HCT116 (cell line): ENCODE data around the gene TTBK1.

ENCODE experiments used
- CTCF ChIP-seq, 3 experiments: fragments of 200-600 bp in 1 of 3; sonication (generic) in 1 of 3; IDR thresholded peaks in 2 of 3; conservative IDR thresholded peaks in 1 of 3; 2 replicates each; pipeline ENCODE4 v1.5.1; 2012 to 2017; ENCODE audit warnings: low read depth in 2 of 3, low read length in 2 of 3, antibody characterized with exemption in 1 of 3, borderline replicate concordance in 1 of 3, control low read depth in 1 of 3, mild to moderate bottlenecking in 1 of 3, mixed read lengths in 1 of 3, mixed run types in 1 of 3, moderate library complexity in 1 of 3; ENCODE audit not compliant: insufficient read depth in 1 of 3
- TCF7L2 ChIP-seq: IDR thresholded peaks from 2 replicates; pipeline ENCODE4 v1.7.0; 2011; ENCODE audit warnings: borderline replicate concordance, inconsistent platforms; ENCODE audit not compliant: insufficient read depth, insufficient read length; ENCODE audit errors: extremely low read depth
- YY1 ChIP-seq: IDR thresholded peaks from 2 replicates; pipeline ENCODE4 v1.6.1; 2011; ENCODE audit warnings: low read length, low read depth, moderate library complexity, mild to moderate bottlenecking; ENCODE audit not compliant: insufficient replicate concordance; ENCODE audit errors: extremely low read depth
- ZFX ChIP-seq: fragments of 450-650 bp; IDR thresholded peaks from 2 replicates; pipeline ENCODE4 v1.6.1; 2017
- TF ChIP-seq, protein P1 (sequence below): IDR thresholded peaks from 2 replicates; pipeline ENCODE4 v1.6.1; 2012

DNA sequence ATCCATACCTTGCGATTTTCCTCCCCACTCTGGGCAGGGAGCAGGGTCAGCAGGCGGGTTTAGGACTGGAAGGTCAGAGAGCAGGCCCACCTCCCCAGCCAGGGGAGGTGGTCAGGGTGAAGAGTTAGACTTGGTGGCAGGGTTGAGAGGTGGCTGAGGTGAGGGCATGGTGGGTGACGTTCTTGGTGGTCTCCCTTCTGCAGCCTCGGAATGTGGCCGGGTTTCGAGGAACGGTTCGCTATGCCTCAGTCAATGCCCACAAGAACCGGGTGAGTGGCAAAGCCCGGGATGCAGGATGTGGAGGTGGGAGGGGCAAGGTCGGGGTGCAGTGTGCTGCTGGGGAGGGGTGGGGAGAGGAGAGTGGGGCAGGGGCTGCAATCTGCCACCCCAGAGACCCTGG is 11.6 kb downstream of the TTBK1 start:
- TF ChIP-seq ZFX (no peak), CTCF (IDR thresholded peaks at IDR 0.05 in 2 of 3, conservative IDR thresholded peaks at IDR 0.05 in 1 of 3; ENCODE audit: borderline replicate concordance in 1 of 3, insufficient read depth in 1 of 3, low read depth in 2 of 3, low read length in 2 of 3) (no peak), TCF7L2 (no peak), YY1 (no peak)
- TF ChIP-seq, protein P1, sequence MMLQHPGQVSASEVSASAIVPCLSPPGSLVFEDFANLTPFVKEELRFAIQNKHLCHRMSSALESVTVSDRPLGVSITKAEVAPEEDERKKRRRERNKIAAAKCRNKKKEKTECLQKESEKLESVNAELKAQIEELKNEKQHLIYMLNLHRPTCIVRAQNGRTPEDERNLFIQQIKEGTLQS: no peak
